Breast epithelium (tissue), 4 donors: Measurements from ENCODE around the gene VSNL1. TPM values are rescaled to one million over a fixed set of nuclear protein-coding genes. Genes with fewer than 3 reads are reported as not detected.

Experiments
- DNase-seq, 2 donors: peaks; one replicate each; pipeline ENCODE4 v3.0.0-alpha.2; 2019; ENCODE audit warnings: low spot score in 2 of 2
- H3K27ac ChIP-seq, 2 donors: fragments of 200-600 bp; sonication (generic) in 1 of 2; one replicate each; pipeline ENCODE4 v1.5.1; 2016 to 2019; ENCODE audit warnings: mild to moderate bottlenecking in 1 of 2
- H3K27me3 ChIP-seq, 2 donors: fragments of 200-600 bp; sonication (generic) in 1 of 2; one replicate each; pipeline versions ENCODE4 v1.5.1 to v1.6.0; 2017 to 2019; ENCODE audit warnings: control low read depth in 1 of 2, mild to moderate bottlenecking in 1 of 2
- H3K36me3 ChIP-seq: fragments of 200-600 bp; one replicate; pipeline ENCODE4 v1.5.1; 2019
- H3K4me1 ChIP-seq, 2 donors: fragments of 200-600 bp; sonication (generic); one replicate each; pipeline ENCODE4 v1.5.1; 2016 to 2019; ENCODE audit warnings: control low read depth in 1 of 2
- H3K4me3 ChIP-seq, 3 donors: fragments of 200-600 bp; sonication (generic); 1 replicate in 2 of 3; 2 replicates in 1 of 3; pipeline ENCODE4 v1.5.1; 2016 to 2019; ENCODE audit warnings: mild to moderate bottlenecking in 3 of 3, moderate library complexity in 2 of 3
- H3K9me3 ChIP-seq, 2 donors: fragments of 200-600 bp; sonication (generic) in 1 of 2; one replicate each; pipeline ENCODE4 v1.5.1; 2016 to 2019; ENCODE audit warnings: control low read depth in 1 of 2
- POLR2A ChIP-seq: fragments of 450-650 bp; IDR thresholded peaks from one replicate; pipeline ENCODE4 v1.6.1; 2016; ENCODE audit warnings: antibody characterized with exemption, mild to moderate bottlenecking, moderate library complexity
- POLR2AphosphoS5 ChIP-seq, 3 donors: sonication (generic); formaldehyde crosslinking; IDR thresholded peaks; one replicate each; pipeline ENCODE4 v1.6.1; 2017; ENCODE audit warnings: antibody characterized with exemption in 3 of 3
- intact Hi-C: fragments of 100-400 bp; cut with DNase I; formaldehyde crosslinking; loops from one replicate; pipeline ENCODE4 v1.15.1; 2023; ENCODE audit warnings: low total_unique reads
- total RNA-seq, 3 donors: library from RNA; depleted of rRNA; stranded (reverse); fragments of >200 nt; gene quantifications; one replicate each; pipeline ENCODE4 v1.1.0, GENCODE V29; 2016
- TF ChIP-seq, protein P1 (sequence below), 3 donors: fragments of 450-650 bp; IDR thresholded peaks; one replicate each; pipeline ENCODE4 v1.5.1; 2016 to 2017; ENCODE audit warnings: antibody characterized with exemption in 3 of 3, mild to moderate bottlenecking in 3 of 3, moderate library complexity in 3 of 3

Gene VSNL1
- total RNA-seq, 3 donors from 2014 or later, result 0.80 to 6.9 (median 2.6) TPM

GRCh38 chr2:17625446-17625845, 85.0 kb downstream of the VSNL1 start:
- no peak for DNase-seq
- no peaks in the 10 kb centered on the region for H3K36me3 ChIP-seq
- no peak overlapping the region for H3K4me3 ChIP-seq
- no peaks in the 10 kb centered on the region for H3K4me1 ChIP-seq
- peaks cover 0 to 9% of the 10 kb centered on the region in 2 donors for H3K9me3 ChIP-seq
- H3K27ac ChIP-seq, result no peak overlapping the region
- TF ChIP-seq, protein P1, sequence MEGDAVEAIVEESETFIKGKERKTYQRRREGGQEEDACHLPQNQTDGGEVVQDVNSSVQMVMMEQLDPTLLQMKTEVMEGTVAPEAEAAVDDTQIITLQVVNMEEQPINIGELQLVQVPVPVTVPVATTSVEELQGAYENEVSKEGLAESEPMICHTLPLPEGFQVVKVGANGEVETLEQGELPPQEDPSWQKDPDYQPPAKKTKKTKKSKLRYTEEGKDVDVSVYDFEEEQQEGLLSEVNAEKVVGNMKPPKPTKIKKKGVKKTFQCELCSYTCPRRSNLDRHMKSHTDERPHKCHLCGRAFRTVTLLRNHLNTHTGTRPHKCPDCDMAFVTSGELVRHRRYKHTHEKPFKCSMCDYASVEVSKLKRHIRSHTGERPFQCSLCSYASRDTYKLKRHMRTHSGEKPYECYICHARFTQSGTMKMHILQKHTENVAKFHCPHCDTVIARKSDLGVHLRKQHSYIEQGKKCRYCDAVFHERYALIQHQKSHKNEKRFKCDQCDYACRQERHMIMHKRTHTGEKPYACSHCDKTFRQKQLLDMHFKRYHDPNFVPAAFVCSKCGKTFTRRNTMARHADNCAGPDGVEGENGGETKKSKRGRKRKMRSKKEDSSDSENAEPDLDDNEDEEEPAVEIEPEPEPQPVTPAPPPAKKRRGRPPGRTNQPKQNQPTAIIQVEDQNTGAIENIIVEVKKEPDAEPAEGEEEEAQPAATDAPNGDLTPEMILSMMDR (IDR thresholded peaks at IDR 0.05), result no peak
- TF ChIP-seq POLR2A, result no peak
- TF ChIP-seq POLR2AphosphoS5 (IDR thresholded peaks at IDR 0.05), result no peak
- no peaks in the 10 kb centered on the region for H3K27me3 ChIP-seq
- intact Hi-C loops, result no loop called here

DNA sequence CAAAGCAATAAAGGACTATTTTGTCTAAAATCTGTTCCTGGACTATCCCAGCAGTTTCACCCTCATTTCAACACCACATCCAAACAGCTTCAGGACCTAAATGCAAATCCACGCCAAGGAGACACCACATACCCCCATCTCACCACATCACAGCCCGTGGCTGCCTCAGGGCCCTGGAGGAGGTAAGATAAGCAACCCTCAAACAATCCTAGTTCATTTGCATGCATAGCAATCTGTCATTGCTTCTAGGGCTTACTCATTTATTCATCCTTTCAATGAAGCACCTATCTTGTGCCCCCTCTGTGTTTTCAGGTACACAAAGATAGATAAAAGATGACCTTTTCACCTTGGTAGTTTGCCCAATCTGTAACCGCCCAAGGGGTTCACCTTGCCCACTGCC, 86.5 kb downstream of the VSNL1 start:
- TF ChIP-seq POLR2A (no peak), POLR2AphosphoS5 (IDR thresholded peaks at IDR 0.05) (no peak)
- TF ChIP-seq, protein P1 (IDR thresholded peaks at IDR 0.05), result no peak
- Histone ChIP-seq H3K27me3 (no peaks in the 10 kb centered on the region), H3K36me3 (no peaks in the 10 kb centered on the region), H3K4me1 (no peaks in the 10 kb centered on the region), H3K9me3 (peaks cover 0 to 9% of the 10 kb centered on the region in 2 donors), H3K4me3 (no peak overlapping the region), H3K27ac (no peak overlapping the region)
- DNase-seq, result no peak
- intact Hi-C loops, result no loop called here

- Histone ChIP-seq H3K27me3 (no peaks in the 10 kb centered on the region), H3K4me3 (no peak overlapping the region), H3K4me1 (no peaks in the 10 kb centered on the region), H3K9me3 (peaks cover 0 to 9% of the 10 kb centered on the region in 2 donors), H3K36me3 (no peaks in the 10 kb centered on the region), H3K27ac (no peak overlapping the region)
- TF ChIP-seq, protein P1 (IDR thresholded peaks at IDR 0.05), result no peak
- no peak for TF ChIP-seq POLR2A
- TF ChIP-seq POLR2AphosphoS5 (IDR thresholded peaks at IDR 0.05), result no peak
- intact Hi-C loops, result no loop called here
- no peak for DNase-seq
Observed at GRCh38 chr2:17627434-17627833, 86.9 kb downstream of the VSNL1 start.

DNA sequence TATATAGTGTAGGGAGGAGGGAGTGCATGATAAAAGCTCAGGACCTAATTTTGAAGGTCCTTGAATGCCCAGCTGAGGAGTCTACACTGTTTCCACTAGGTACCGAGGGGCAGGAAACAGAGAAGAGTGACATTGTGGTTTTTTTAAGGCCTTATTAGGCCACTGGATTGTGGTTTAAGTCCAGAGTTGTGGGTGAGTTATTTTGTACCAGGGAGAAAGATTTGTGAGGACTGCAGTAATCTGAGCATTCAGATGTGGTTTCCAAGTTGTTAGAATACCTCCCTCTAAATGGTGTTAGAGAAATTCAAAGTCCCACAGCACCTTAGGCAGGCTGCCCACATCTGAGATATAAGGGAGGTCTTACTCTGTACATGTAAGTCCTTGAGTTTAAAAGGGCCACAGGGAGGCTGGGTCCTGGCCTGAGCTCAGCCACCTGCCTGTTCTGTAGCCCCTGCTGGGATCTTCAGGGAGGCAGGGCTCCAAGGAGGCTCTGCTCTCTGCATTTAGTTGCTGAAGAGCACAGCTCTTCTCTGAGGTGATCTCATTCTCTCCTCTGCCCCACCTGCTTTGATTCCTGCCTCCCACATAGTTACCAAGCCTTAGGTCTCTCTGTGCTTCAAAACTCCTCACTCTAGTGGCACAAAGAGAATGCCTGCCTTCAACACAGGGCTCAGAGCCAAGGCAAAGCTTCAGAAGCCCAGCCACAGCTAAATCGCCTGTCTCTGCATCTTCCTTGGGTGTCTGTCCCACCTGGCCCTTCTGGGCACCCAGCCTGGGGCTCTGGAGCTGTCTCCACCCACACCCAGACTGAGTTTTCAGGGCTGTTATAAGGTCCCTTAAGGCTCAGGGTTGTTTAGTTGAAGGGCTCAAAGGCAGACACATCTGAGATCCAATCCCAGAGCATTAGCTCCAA, 88.1 kb downstream of the VSNL1 start:
- no peak overlapping the region for H3K27ac ChIP-seq
- H3K4me3 ChIP-seq, result no peak overlapping the region
- no peaks in the 10 kb centered on the region for H3K27me3 ChIP-seq
- no peaks in the 10 kb centered on the region for H3K4me1 ChIP-seq
- no peaks in the 10 kb centered on the region for H3K36me3 ChIP-seq
- H3K9me3 ChIP-seq, result peaks cover 0 to 9% of the 10 kb centered on the region in 2 donors
- DNase-seq, result no peak
- TF ChIP-seq POLR2A (no peak), POLR2AphosphoS5 (IDR thresholded peaks at IDR 0.05) (no peak)
- TF ChIP-seq, protein P1 (IDR thresholded peaks at IDR 0.05), result no peak
- intact Hi-C loops, result no loop called here

GRCh38 chr2:17630089-17630488, 89.6 kb downstream of the VSNL1 start:
- Histone ChIP-seq H3K9me3 (peaks cover 0 to 9% of the 10 kb centered on the region in 2 donors), H3K27ac (no peak overlapping the region), H3K4me1 (no peaks in the 10 kb centered on the region), H3K36me3 (no peaks in the 10 kb centered on the region), H3K27me3 (no peaks in the 10 kb centered on the region), H3K4me3 (no peak overlapping the region)
- intact Hi-C loops, result no loop called here
- TF ChIP-seq POLR2AphosphoS5 (IDR thresholded peaks at IDR 0.05), result no peak
- no peak for TF ChIP-seq POLR2A
- TF ChIP-seq, protein P1 (IDR thresholded peaks at IDR 0.05), result no peak
- no peak for DNase-seq
